ENCODE results near the gene AP4E1. TPM values are rescaled to one million over a fixed set of nuclear protein-coding genes. Genes with fewer than 3 reads are reported as not detected.

Gene AP4E1
- total and polyA plus RNA-seq, 2 of the 8 experiments (the other 6 are each of a cell fraction or from before 2014, with no cell fraction given), result 1.4 to 10.9 TPM

DNA sequence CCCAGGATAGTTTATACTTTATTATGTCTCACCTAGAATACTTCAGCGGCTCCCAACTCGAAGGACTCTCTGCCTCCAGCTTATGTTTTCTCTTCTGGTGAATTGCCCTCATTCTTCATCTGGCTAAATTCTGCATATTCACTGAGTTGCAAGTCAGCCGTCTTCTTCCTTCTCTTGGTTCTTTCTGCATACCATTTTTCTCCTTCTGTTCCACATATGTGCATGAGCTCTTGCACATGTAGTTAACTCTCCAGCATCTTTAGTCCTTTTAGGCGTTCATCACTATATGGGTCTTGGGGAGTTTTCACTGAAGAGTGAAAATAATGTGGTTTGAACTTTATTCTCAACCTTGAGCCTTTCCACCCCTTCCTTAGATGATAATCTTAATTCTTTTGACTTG lies 70.1 kb downstream of the AP4E1 start (continued):
- TF ChIP-seq ASH2L (IDR thresholded peaks at IDR 0.05; ENCODE audit: low read length) (no peak), FOSL1 (IDR thresholded peaks at IDR 0.05; ENCODE audit: insufficient read depth, low read depth, low read length) (no peak), POLR2A (IDR thresholded peaks at IDR 0.05; ENCODE audit: control extremely low read depth in 1 of 2, low read depth in 2 of 2, low read length in 2 of 2) (no peak), EGR1 (IDR thresholded peaks at IDR 0.05; ENCODE audit: borderline replicate concordance, low read depth, low read length) (no peak), YY1 (IDR thresholded peaks at IDR 0.05; ENCODE audit: low read depth, low read length) (no peak), NRF1 (IDR thresholded peaks at IDR 0.05; ENCODE audit: low read depth, low read length) (no peak)
- TF ChIP-seq, protein P1, sequence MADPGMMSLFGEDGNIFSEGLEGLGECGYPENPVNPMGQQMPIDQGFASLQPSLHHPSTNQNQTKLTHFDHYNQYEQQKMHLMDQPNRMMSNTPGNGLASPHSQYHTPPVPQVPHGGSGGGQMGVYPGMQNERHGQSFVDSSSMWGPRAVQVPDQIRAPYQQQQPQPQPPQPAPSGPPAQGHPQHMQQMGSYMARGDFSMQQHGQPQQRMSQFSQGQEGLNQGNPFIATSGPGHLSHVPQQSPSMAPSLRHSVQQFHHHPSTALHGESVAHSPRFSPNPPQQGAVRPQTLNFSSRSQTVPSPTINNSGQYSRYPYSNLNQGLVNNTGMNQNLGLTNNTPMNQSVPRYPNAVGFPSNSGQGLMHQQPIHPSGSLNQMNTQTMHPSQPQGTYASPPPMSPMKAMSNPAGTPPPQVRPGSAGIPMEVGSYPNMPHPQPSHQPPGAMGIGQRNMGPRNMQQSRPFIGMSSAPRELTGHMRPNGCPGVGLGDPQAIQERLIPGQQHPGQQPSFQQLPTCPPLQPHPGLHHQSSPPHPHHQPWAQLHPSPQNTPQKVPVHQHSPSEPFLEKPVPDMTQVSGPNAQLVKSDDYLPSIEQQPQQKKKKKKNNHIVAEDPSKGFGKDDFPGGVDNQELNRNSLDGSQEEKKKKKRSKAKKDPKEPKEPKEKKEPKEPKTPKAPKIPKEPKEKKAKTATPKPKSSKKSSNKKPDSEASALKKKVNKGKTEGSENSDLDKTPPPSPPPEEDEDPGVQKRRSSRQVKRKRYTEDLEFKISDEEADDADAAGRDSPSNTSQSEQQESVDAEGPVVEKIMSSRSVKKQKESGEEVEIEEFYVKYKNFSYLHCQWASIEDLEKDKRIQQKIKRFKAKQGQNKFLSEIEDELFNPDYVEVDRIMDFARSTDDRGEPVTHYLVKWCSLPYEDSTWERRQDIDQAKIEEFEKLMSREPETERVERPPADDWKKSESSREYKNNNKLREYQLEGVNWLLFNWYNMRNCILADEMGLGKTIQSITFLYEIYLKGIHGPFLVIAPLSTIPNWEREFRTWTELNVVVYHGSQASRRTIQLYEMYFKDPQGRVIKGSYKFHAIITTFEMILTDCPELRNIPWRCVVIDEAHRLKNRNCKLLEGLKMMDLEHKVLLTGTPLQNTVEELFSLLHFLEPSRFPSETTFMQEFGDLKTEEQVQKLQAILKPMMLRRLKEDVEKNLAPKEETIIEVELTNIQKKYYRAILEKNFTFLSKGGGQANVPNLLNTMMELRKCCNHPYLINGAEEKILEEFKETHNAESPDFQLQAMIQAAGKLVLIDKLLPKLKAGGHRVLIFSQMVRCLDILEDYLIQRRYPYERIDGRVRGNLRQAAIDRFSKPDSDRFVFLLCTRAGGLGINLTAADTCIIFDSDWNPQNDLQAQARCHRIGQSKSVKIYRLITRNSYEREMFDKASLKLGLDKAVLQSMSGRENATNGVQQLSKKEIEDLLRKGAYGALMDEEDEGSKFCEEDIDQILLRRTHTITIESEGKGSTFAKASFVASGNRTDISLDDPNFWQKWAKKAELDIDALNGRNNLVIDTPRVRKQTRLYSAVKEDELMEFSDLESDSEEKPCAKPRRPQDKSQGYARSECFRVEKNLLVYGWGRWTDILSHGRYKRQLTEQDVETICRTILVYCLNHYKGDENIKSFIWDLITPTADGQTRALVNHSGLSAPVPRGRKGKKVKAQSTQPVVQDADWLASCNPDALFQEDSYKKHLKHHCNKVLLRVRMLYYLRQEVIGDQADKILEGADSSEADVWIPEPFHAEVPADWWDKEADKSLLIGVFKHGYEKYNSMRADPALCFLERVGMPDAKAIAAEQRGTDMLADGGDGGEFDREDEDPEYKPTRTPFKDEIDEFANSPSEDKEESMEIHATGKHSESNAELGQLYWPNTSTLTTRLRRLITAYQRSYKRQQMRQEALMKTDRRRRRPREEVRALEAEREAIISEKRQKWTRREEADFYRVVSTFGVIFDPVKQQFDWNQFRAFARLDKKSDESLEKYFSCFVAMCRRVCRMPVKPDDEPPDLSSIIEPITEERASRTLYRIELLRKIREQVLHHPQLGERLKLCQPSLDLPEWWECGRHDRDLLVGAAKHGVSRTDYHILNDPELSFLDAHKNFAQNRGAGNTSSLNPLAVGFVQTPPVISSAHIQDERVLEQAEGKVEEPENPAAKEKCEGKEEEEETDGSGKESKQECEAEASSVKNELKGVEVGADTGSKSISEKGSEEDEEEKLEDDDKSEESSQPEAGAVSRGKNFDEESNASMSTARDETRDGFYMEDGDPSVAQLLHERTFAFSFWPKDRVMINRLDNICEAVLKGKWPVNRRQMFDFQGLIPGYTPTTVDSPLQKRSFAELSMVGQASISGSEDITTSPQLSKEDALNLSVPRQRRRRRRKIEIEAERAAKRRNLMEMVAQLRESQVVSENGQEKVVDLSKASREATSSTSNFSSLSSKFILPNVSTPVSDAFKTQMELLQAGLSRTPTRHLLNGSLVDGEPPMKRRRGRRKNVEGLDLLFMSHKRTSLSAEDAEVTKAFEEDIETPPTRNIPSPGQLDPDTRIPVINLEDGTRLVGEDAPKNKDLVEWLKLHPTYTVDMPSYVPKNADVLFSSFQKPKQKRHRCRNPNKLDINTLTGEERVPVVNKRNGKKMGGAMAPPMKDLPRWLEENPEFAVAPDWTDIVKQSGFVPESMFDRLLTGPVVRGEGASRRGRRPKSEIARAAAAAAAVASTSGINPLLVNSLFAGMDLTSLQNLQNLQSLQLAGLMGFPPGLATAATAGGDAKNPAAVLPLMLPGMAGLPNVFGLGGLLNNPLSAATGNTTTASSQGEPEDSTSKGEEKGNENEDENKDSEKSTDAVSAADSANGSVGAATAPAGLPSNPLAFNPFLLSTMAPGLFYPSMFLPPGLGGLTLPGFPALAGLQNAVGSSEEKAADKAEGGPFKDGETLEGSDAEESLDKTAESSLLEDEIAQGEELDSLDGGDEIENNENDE (IDR thresholded peaks at IDR 0.05; ENCODE audit: insufficient replicate concordance, low read length), result no peak
